OCI-M2 (cell line): ENCODE measurements around the gene STEAP1B.
"Not testable (repeated sequence)": the region's sequence is repeated elsewhere in the genome, so short reads cannot be mapped to it uniquely, and the experiment has no call there.

Experiments
- DNase-seq: peaks from one replicate; lab custom pipeline; 2025; ENCODE audit not compliant: unreplicated experiment; lab: John Stamatoyannopoulos, UW

Gene STEAP1B

DNA sequence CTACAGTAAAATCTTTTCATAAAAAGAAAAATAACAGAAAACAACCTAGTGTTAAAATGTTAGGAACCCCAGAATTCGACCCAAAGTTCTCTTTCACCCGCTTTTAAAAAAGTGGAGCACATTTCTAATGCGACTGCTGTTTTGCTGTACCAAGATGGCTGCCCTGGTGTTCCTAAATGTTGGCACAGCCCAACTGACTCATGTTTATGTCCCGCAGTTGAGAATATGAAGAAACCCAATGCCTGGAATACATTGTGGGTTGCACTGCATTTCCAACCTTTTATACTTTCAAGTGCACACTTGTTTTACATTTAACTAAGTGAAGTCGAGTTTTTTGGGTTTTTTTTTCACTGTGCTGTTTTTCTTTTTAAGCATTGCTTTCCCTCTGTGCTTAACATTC lies 944 bp downstream of the STEAP1B start:
- no peak for DNase-seq

DNA sequence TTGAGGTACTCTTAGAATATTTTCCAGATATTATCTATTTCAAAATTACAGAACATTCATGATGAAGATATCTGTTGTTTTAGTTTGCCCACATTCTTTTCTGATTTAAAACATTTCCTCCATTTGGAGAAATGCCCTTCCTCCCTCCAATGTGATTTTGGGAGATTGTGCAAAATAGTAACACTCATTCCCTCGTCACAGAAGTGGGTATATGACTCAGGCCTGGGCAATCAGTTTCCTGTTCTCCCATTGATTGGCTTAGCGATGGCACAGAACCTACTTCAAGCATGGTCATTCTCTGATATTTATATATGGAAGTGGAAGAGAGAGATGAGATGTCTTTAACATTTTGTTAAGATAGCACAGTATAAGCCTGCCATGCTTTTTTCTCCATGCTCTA lies 3.1 kb downstream of the STEAP1B start:
- DNase-seq = not testable (repeated sequence)

DNA sequence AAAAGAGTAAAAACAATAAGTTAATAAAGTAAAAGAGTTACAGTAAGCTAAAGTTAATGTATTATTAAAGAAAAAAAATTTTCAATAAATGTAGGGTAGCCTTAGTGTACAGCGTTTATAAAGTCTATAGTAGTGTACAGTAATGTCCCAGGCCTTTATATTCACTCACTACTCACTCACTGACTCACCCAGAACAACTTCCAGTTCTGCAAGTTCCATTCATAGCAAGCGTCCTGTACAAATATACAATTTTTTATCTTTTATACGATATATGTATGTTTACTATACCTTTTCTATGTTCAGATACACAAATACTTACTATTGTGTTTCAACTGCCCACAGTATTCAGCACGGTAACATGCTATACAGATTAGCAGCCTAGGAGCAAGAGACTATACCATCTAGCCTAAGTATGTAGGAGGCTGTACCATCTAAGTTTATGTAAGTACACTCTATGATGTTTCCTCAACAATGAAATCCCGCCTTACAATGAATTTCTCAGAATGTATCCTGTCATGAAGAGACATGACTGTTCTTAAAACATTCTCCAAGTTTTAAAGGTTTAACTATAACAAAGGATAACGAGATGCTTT lies 3.6 kb downstream of the STEAP1B start:
- DNase-seq = not testable (repeated sequence)

- DNase-seq = not testable (repeated sequence)
Observed at GRCh38 chr7:22493160-22493925, 6.6 kb downstream of the STEAP1B start.

DNA sequence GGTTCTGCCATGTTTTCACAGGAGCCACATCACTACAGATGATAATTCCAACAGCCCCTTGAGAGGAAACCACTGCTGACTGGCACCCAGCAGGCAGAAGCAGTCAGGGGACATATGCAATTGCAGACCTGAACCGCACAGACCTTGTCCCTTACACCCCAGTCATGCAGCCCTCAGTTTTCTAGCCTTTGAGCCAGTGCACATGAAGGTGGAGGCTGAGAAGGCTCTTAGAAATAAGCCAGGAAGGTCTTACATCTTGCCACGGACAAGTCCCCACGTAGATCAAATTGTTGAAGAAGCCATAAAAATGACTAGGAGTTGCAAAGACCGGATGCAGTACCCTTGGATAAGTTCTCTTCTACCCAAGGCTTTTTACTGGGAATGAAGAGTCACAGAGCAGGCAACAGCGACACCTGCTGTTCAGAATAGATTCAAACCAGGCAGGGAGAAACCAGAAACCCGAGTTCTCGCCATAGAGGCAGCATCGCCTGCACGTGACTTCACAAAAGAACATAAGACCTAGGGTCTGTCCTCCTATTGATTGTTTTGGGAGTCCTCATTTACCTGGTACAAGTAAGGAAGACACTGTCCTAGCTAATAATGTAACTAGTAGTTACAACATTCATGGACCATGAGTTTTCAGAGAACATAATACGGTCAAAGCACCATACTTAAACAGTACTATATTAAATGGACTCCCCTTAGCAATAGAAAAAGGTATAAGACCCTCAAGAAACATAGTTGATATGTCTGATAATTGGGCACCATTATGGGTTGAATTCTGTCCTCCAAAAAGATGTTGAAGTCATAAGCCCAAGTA lies 11.1 kb downstream of the STEAP1B start:
- peak; percentile 7 for DNase-seq

- no peak for DNase-seq
Observed at GRCh38 chr7:22487978-22488642, 11.9 kb downstream of the STEAP1B start.

GRCh38 chr7:22486597-22486996 lies 13.4 kb downstream of the STEAP1B start:
- DNase-seq = no peak

GRCh38 chr7:22485189-22485588 lies 14.8 kb downstream of the STEAP1B start:
- DNase-seq = no peak

GRCh38 chr7:22482503-22482902 lies 17.5 kb downstream of the STEAP1B start:
- no peak for DNase-seq

DNA sequence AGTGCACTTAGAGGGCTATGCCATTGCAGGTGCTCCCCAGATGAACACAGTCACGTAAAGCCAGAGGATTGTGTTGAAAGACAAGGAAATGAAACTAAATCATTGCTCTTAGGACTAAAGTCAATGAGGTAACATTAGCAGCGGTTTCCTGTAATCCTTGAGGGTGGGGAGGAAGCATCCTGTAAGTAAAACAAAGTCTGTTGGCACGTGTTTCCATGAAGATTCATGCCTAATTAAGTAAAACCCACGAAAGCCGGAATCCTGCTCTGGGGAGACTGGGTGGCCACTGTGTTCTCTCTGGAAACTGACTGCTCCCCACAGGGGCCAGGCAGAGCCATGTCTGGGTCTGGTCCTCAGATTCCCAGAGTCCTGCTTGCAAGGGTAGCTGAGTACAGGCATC lies 18.3 kb downstream of the STEAP1B start:
- DNase-seq = no peak

GRCh38 chr7:22480523-22481075 lies 19.4 kb downstream of the STEAP1B start:
- DNase-seq = no peak

DNA sequence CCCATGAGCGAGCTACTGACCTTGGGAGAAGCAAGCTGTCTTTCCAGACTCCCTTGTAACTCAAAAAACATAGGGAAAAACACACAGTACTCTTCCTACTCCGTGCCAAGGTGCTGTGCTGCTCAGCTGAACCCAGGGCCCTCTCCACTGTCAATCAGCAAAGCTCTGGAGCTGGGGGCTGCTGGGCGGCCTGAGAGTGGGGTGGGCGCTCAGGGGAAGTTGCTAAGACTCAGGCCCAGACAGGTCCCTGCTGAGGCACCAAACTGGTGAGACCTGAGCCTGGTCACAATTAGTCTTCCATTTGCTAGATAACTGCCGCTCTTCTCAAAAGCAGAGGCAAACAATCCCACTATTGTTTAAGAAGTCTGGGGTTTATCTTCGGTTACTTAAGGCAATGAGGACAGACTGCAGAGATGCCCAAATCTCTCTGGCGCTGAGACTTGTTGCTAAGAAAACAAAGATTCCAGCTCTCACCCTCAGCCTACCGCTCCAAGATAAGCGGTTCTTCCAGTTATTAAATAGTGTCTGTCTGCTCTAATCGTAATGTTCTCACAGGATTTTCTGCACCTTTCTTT lies 22.0 kb downstream of the STEAP1B start:
- DNase-seq = no peak

DNA sequence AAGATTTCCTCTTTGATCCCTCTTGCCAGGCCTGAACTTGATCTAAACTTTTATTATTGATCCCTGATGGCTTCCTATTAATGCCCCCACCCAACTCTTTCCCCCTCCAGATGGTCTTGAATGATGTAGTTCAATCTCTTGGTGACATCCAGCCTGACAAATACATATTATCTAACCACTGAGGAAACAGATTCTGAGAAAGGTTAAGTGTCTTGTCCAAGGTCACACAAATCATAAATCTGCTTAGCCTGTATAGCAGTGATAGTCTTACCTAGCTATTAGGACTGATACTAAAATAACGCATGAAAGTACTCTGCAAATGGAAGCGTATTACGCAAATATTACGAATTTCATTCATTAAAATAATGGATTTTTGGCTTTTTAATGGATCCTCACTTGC lies 22.7 kb downstream of the STEAP1B start:
- no peak for DNase-seq

GRCh38 chr7:22476824-22477223 lies 23.2 kb downstream of the STEAP1B start:
- no peak for DNase-seq

DNA sequence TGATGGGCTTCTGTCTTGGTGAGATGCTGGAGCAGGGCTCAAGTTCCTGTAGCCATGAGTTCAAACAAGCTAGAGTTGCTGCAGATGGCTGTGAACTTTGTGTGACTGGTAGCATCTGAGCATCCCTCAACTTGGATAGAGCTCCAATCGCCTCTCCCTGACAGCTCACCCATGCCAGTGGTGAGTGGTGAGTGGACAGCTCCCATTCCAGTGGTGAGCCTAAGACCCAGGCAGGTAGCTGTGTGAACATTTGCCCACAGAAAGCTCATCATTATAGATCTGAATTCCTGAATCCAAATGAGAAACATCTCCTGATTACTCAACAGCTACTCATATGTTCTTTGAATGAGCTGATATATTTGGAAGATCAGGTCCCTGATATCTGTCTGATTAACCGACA lies 25.3 kb downstream of the STEAP1B start:
- no peak for DNase-seq

GRCh38 chr7:22470981-22471380 lies 29.0 kb downstream of the STEAP1B start:
- no peak for DNase-seq

DNA sequence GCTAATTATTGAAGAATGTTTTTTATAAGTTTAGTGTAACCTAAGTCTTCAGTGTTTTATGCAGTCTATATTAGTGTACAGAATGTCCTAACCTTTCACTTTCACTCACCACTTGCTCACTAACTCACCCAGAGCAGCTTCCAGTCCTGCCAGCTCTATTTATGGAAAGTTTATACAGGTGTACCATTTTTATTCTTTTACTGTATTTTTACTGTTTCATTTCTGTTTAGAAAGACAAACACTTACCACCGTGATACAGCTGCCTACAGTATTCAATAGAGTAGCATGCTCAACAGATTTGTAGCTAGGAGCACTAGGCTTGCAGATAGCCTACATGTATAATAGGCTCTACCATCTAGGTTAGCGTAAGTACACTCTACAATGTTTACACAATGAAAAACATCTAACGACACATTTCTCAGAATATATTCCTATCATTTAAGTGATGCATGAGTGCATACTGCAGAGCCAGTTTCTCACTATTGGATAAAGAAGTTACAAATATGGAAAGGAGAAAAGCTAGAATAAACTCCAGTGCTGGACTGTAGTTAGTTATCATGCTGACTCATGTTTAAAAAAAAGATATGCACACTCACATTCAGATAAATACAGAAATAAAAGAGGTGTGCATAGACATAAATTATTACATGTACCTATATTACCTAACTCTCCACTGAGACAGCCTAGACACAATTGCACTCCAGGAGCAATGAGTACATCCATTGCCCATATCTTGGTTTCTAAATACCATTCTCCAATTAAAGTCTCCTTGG lies 30.4 kb downstream of the STEAP1B start:
- no peak for DNase-seq

- no peak for DNase-seq
Observed at GRCh38 chr7:22468609-22469008, 31.4 kb downstream of the STEAP1B start.

- DNase-seq = no peak
Observed at GRCh38 chr7:22464299-22464698, 35.7 kb downstream of the STEAP1B start.

- no peak for DNase-seq
Observed at GRCh38 chr7:22460363-22460988, 39.5 kb downstream of the STEAP1B start.
